SIG-M5 (cell line): ENCODE data around the gene MAP2K3.

Source experiments
- DNase-seq: peaks from one replicate; lab custom pipeline; 2025; lab: John Stamatoyannopoulos, UW

Gene MAP2K3

DNA sequence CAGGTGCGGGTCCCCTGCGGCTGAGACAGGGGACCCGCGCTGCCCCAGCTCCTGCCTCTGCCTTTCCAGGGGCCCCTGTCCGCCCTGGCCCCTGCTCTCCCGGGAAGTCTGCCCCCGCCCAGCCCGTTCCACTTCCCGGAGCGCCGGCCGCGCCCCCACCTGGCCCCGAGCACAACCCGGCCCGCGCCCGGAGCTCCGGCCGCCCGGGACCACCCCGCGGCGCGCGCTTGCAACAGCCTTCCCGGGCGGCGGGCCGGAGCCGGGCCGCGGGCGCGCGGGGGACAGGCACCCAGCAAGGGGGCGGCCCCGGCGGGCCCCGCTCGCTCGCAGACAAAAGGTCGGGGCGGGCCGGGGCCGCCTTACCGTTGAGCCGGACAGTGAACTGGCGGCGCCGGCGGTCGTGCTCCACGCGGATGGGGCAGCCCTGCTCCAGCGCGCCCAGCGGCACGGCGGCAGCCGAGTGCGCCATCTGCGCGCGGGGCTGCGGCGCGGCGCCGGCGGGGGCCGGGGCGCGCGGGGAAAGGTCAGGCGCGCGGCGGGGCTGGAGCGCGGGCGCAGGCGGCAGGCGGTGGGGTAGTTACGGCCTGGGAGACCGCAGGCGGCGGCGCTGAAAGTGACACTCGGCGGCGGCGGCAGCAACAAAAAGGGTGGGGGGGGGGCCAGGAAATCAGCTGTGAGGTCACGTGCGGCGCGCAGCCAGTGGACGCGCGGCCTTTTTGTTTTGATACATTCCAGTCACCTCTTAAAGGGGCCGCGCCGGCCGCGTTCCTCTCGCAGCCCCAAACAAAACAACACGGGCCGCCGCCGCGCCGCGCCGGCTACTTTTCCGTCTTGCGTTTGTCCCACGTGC, 31.5 kb upstream of the MAP2K3 start, which contains the start of gene NATD1:
TSS of gene NATD1 (minus strand) at position 615 of the 850 bp plus-strand sequence. CDS start at position 469, 146 bp downstream.
- peak; percentile 23 for DNase-seq

GRCh38 chr17:21253646-21254441, 30.7 kb upstream of the MAP2K3 start:
- DNase-seq: no peak

GRCh38 chr17:21258593-21258992, 25.9 kb upstream of the MAP2K3 start:
- DNase-seq: no peak

DNA sequence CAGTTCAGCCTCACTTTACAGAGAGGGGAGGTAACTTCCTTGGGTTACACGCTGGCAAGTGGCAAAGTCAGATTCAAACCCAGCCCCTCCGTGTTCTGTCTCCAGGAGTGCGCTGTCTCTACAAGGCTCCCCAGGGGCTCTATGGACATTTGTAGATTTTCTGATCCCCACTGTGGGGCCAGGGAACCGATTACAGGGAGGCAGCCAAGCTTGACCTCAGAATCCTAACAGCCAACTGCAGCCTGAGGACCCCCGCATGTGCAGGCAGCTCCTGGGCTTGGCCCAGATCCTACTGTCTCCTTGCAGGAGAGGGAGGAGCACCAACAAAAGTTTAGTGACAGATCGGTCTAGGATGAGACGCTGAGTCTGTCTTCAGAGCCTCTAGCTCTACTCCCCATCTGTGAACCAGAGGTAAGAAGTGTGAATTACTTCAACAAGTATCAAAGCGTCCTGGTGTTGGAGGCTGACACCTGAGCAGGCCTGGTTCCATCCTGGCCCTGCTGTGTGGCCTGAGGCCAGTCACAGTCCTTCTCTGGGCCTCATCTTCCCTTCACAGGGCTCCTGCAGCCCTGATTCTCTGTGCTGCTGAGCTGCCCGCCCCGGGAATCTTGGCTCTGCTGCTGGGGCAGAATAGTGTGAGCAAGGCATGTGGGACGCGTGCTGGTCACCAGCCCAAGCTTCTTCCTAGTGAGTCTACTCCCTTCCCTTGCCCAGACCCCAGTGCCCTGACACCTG, 22.1 kb upstream of the MAP2K3 start:
- DNase-seq: no peak

DNA sequence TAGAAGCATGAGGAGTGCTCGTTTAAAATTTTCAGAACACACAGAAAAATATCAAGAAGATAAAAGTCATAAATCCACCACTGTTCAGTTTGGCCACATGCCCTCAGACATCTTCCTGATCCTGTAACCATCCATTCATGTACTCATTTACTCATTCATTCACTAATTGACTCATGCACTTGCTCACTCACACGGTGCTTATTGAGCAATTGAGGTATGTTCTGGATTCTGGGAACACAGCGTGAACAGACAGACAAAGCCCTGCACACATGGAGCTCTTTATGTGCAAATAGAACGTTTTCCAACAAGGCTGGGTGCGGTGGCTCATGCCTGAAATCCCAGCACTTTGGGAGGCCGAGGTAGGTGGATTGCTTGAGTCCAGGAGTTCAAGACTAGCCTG, 21.1 kb upstream of the MAP2K3 start:
- DNase-seq: no peak

GRCh38 chr17:21268596-21269188, 15.8 kb upstream of the MAP2K3 start:
- no peak for DNase-seq

- DNase-seq: no peak
Observed at GRCh38 chr17:21269394-21269793, 15.1 kb upstream of the MAP2K3 start.

DNA sequence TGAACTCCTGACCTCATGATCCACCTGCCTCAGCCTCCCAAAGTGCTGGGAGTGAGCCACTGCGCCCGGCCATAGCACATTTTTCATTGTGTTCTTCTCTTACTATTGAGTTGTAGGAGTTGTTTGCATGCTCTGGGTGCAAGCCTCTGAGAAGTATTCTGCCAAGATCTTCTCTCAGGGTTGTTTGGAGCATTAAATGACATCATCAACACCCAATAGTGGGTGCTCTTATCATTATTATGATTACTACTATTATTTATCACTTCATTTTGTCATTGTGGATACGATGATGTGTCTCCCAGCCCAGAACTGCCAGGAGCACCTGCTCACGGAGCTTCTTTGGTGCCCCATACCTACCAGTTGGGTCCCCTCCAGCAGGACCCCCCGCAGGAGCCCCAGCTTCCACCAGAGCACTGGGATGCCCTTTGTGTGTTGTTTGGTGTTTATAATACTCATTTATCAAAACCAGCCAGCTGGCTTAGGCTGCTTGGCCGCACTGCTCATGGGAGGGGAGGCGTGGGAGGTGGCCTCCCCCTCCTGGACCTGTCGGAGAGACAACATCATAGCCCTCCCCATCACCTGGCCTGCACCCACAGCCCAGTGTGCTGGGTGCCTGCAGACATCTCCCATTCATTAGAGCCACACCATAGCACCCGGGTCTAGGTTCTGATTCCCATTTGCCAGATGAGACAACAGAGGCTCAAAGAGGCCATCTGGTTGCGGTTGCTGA, 12.9 kb upstream of the MAP2K3 start:
- no peak for DNase-seq

DNA sequence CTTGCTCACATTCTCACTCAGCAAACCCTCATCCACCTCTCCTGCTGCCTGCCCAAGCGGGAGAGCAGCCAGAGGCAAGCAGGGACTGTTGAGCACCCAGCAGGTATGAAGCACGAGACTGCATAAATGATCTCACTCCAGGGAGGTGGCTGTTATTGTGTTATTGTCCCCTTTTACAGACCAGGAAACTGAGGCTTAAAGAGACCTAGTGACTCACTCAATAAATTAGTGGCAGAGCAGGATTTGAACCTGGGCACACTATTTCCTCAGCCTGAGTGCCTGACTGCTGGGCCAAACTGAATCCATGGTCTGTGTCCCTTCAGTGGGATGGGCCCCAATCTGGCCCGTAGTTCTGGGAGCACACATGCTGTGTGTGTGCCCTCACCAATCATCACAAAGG, 12.3 kb upstream of the MAP2K3 start:
- DNase-seq: no peak

- no peak for DNase-seq
Observed at GRCh38 chr17:21272881-21273792, 11.4 kb upstream of the MAP2K3 start.

DNA sequence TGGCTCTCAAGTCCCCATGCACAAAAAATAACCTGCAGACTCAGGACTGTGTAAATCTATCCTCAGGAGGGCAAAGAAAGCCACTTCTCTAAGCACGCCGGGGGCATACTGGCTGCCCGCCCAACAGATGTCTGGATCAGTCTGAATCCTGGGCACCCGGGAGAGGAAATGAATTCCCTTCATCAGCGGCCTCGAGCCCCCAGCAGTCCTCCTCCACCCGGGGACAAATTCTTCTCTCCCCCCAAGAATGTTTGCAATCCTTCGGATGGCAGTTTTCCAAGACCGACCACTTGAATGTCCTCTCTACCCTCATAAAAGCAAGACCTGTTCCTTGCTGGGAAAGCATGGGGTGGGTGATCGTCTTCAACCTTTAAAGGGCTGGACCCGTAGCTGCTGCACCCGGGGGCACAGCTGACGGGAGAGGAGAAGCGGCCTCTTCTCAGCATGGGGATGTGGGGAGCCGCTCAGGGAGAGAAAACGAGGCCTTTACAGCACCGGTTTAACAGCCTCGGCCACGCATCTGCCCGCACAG, 9.4 kb upstream of the MAP2K3 start:
- DNase-seq: no peak

- DNase-seq: no peak
Observed at GRCh38 chr17:21275579-21276263, 8.8 kb upstream of the MAP2K3 start.

DNA sequence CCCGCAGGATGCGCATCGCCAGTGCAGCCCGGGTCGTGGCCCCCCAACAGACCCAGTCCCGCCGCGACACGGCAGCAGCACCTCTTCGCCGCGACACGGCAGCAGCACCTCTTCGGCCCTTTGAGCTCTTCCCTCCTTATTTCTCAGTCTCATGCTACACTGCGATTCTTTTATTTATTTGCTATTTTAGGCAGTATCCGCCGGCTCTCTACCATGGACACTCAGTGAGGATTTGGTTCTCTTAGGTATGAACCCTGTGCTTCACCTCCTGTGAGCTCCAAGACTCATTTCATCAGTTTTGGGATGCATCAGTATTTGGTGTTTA, 8.3 kb upstream of the MAP2K3 start:
- DNase-seq: no peak

DNA sequence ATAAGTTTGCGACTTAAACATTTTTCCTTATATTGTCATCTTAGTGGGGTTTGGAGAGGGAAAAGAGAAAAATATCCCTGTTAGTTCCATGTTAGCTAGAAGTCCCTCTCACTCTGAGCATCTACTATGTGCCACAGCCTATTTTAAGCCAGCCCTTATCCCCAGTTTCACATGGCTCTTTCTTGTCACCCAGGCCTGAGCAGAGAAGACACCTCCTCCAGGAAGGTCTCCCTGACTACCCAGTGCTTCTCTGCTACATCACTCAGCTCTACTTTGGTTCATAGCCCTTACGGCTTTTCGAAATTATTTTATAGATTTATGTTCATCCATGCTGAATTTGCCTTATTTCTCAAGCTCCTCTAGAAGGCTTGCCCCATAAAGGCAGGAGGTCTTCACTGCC, 7.2 kb upstream of the MAP2K3 start:
- DNase-seq: no peak

DNA sequence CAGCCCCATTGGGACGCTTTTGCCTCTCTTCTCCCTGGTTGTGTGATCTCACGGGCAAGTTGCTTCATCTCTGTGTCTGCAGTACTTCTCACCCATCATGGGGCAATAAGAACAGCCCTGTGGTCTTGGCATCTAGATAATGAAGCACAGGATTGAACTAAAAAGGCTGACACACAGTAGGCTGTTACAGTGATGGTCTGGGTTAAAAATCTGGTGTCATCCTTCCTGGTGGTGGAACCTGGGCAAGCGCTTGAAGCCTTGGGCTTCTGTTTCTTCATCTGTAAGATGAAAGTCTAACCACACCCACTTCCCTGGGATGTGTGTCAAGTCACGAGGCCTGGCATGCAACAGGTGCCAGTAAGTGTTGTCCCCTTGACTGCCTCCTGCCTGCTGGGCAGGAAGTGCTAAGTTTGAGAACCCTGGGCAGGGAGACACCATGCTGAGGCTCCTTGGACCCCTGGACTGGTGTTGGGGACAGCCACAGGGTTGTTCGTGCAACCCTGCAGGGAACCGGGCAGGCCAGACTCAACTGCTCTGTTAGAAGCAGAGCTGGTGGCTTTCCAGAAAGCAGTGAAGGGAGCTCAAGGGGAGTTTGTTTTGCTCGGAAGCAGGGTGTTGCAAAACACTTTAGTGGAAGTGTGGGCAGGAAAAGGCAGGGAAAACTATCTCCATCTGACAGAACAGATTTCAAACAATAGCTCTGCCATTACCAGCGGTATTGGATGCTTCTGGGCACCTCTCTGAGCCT, 5.9 kb upstream of the MAP2K3 start:
- no peak for DNase-seq

- no peak for DNase-seq
Observed at GRCh38 chr17:21279198-21279535, 5.3 kb upstream of the MAP2K3 start.

GRCh38 chr17:21279582-21279981, 4.9 kb upstream of the MAP2K3 start:
- no peak for DNase-seq

- DNase-seq: no peak
Observed at GRCh38 chr17:21280081-21280518, 4.4 kb upstream of the MAP2K3 start.

DNA sequence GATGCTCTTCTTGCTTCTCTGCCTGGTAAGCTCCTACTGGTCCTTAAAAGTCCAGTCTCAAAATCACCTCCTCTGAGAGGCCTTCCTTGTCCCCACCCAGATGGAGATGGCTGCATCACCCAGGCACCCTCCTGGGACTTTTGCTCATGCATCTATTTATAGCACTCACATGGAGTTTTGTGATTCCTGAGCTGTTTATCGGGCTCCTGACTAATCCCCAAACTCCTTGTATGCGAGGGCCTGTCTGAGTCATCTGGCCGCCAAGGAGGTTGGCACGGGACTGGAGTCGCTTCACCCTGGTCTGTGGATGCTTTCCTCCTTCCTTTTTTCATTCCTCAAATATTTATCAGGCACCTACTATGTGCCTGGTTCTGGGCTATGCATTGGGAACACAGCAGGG, 2.3 kb upstream of the MAP2K3 start:
- no peak for DNase-seq
